Epithelial cell of proximal tubule (primary cell): ENCODE data around the gene GK2. TPM values are rescaled to one million over a fixed set of nuclear protein-coding genes. Genes with fewer than 3 reads are reported as not detected.

Experiments used
- DNase-seq: peaks from one replicate; pipeline ENCODE4 v3.0.0-alpha.2; 2011; ENCODE audit warnings: low read depth
- H3K4me3 ChIP-seq: 2 replicates; pipeline ENCODE4 v1.5.1; 2011; ENCODE audit warnings: low read depth, mild to moderate bottlenecking, low read length
- total RNA-seq: library from RNA; depleted of rRNA; stranded (reverse); fragments of >200 nt; gene quantifications from 2 replicates; pipeline ENCODE4 v1.2.3, GENCODE V29; 2015
- TF ChIP-seq, protein P1 (sequence below): conservative IDR thresholded peaks from 2 replicates; pipeline ENCODE4 v1.5.1; 2012; ENCODE audit warnings: low read depth, mild to moderate bottlenecking, low read length

Gene GK2
- total RNA-seq, 1 donor from 2014 or later = not detected

DNA sequence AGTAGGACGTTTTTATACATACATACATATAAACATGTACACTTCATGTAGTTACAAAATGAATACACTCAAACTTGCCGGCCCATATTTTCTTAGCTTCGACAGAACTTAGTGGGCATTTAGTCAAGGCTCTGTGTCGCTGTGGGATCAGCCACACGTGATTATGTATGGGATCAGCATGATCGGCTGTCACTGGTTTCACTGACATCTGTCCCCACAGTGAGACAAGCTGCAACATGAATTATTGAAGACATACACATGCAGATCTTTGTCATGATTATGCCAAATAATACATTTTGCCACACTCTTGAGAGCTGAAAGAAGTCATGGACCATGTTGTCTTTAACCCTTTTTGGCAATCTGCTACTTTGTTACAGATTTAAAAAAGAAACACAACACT, 44.0 kb downstream of the GK2 start:
- TF ChIP-seq, protein P1, sequence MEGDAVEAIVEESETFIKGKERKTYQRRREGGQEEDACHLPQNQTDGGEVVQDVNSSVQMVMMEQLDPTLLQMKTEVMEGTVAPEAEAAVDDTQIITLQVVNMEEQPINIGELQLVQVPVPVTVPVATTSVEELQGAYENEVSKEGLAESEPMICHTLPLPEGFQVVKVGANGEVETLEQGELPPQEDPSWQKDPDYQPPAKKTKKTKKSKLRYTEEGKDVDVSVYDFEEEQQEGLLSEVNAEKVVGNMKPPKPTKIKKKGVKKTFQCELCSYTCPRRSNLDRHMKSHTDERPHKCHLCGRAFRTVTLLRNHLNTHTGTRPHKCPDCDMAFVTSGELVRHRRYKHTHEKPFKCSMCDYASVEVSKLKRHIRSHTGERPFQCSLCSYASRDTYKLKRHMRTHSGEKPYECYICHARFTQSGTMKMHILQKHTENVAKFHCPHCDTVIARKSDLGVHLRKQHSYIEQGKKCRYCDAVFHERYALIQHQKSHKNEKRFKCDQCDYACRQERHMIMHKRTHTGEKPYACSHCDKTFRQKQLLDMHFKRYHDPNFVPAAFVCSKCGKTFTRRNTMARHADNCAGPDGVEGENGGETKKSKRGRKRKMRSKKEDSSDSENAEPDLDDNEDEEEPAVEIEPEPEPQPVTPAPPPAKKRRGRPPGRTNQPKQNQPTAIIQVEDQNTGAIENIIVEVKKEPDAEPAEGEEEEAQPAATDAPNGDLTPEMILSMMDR = no peak
- no peak for DNase-seq
- H3K4me3 ChIP-seq = no peak overlapping the region

DNA sequence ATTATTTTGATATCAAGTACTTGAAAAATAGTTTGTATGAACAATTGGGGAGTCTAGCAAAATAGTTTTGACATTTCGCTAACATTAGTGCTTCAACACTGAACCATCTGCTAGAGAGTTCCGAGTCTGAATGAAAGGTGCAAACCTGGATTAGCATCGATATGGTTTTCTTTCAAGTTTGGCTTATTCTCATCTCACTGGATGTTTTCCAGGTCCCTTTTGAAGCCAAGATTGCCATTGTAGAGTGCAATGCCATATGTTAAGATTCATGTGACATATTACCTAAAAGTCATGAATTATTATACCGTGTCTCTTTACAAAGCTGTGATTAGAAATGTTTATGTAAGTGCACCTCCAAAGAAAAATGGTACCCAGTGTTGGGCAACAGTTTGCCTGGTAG, 45.4 kb downstream of the GK2 start:
- TF ChIP-seq, protein P1 = no peak

GRCh38 chr4:79360006-79360405, 48.0 kb downstream of the GK2 start:
- TF ChIP-seq, protein P1 = no peak
- no peak overlapping the region for H3K4me3 ChIP-seq
- no peak for DNase-seq

More for the DNA sequence above, 45.4 kb downstream of the GK2 start:
- no peak for DNase-seq
- no peak overlapping the region for H3K4me3 ChIP-seq

- TF ChIP-seq, protein P1 = no peak
- H3K4me3 ChIP-seq = no peak overlapping the region
- DNase-seq = no peak
Observed at GRCh38 chr4:79358438-79358837, 49.6 kb downstream of the GK2 start.

- TF ChIP-seq, protein P1 = no peak
- no peak overlapping the region for H3K4me3 ChIP-seq
- DNase-seq = no peak
Observed at GRCh38 chr4:79357365-79357764, 50.7 kb downstream of the GK2 start.

Other genes starting within 250 kb of the GK2 start
- gene NAA11, start 82.2 kb downstream of the GK2 start, total RNA-seq = not detected in 2 replicates